Body of pancreas (tissue), 4 donors: ENCODE data around the gene NOS3.

ENCODE experiments used
- CTCF ChIP-seq, 7 experiments: fragments of 450-650 bp in 4 of 7; fragments of 200-600 bp in 3 of 7; sonication (generic) in 3 of 7; IDR thresholded peaks; one replicate each; pipeline ENCODE4 v1.5.1; 2016 to 2019; ENCODE audit warnings: antibody characterized with exemption in 7 of 7
- POLR2A ChIP-seq, 3 donors: fragments of 450-650 bp; IDR thresholded peaks; one replicate each; pipeline ENCODE4 v1.6.1; 2016; ENCODE audit warnings: antibody characterized with exemption in 3 of 3, mild to moderate bottlenecking in 2 of 3

GRCh38 chr7:151034312-151035025, 43.7 kb downstream of the NOS3 start:
- TF ChIP-seq CTCF (IDR thresholded peaks at IDR 0.05) (no peak), POLR2A (IDR thresholded peaks at IDR 0.05) (no peak)
